Measurements from ENCODE around the gene IQSEC1.

DNA sequence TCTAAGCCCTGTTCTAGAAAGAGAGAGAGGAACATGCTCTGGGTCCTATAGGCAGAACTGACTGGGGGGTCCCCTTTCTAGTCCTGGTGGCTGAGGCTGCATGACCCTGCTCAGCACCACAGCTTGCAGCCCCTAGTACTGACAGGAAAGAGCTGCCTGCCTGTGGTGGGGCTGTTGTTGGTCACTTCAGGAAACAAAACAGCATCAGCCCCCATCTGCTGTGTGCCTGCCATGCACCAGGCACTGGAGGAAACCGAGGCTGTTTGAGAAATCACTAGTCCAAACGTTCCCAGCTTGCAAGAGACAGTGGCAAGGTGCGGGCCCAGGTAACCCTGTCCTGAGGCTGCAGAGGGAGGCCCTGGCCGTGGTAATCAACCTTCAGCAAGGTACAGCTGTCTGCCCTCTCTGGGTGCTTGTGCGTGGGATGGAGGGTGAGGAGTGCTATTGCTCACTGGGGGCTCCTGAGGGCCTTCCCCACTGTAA lies 90.6 kb downstream of the IQSEC1 start:
- TF ChIP-seq POLR2A (IDR thresholded peaks at IDR 0.05) (no peak), CTCF (IDR thresholded peaks at IDR 0.05) (no peak), EP300 (IDR thresholded peaks at IDR 0.05) (no peak)

Measured in sigmoid colon (tissue), 4 donors.